ENCODE data around the gene LMO1.

- no peak for TF ChIP-seq CTCF (IDR thresholded peaks at IDR 0.05)
- no peak for TF ChIP-seq POLR2A (IDR thresholded peaks at IDR 0.05; ENCODE audit: low read depth)
- no peak for TF ChIP-seq POLR2AphosphoS5 (IDR thresholded peaks at IDR 0.05)
Observed at GRCh38 chr11:8291421-8292350, 28.0 kb upstream of the LMO1 start.

All from esophagus muscularis mucosa (tissue), 3 donors.